Kidney epithelial cell (primary cell): ENCODE results near the gene HLA-DMB. TPM values are rescaled to one million over a fixed set of nuclear protein-coding genes. Genes with fewer than 3 reads are reported as not detected.

Source experiments
- DNase-seq: peaks from one replicate; pipeline ENCODE4 v3.0.0-alpha.2; 2010; ENCODE audit warnings: low read depth
- H3K27me3 ChIP-seq: 2 replicates; pipeline ENCODE4 v1.6.0; 2011; ENCODE audit warnings: low read length; ENCODE audit not compliant: control insufficient read depth, insufficient read depth
- H3K36me3 ChIP-seq: 2 replicates; pipeline ENCODE4 v1.5.1; 2011; ENCODE audit warnings: low read length; ENCODE audit not compliant: control insufficient read depth, insufficient read depth
- H3K4me3 ChIP-seq: 2 replicates; pipeline ENCODE4 v1.5.1; 2011; ENCODE audit warnings: low read depth, mild to moderate bottlenecking, control low read depth, low read length
- CTCF ChIP-seq: IDR thresholded peaks from 2 replicates; pipeline ENCODE4 v1.5.1; 2011; ENCODE audit warnings: mild to moderate bottlenecking, moderate library complexity, low read length, control low read depth, inconsistent platforms; ENCODE audit not compliant: insufficient read depth, poor library complexity, severe bottlenecking
- total RNA-seq: library from RNA; depleted of rRNA; stranded (reverse); fragments of >200 nt; gene quantifications from 2 replicates; pipeline ENCODE4 v1.2.3, GENCODE V29; 2015

The HLA-DMB gene
- total RNA-seq, 1 donor from 2014 or later, result 1.0 TPM

- no peak overlapping the region for H3K4me3 ChIP-seq
- no peak for DNase-seq
- H3K36me3 ChIP-seq, result no peaks in the 10 kb centered on the region
- no peak for TF ChIP-seq CTCF
- H3K27me3 ChIP-seq, result no peaks in the 10 kb centered on the region
These were observed 23.0 kb upstream of the HLA-DMB start for GRCh38 chr6:32963866-32964265.

GRCh38 chr6:32962213-32962826 is 21.5 kb upstream of the HLA-DMB start:
- H3K36me3 ChIP-seq, result no peaks in the 10 kb centered on the region
- H3K4me3 ChIP-seq, result no peak overlapping the region
- H3K27me3 ChIP-seq, result no peaks in the 10 kb centered on the region
- no peak for DNase-seq
- no peak for TF ChIP-seq CTCF

- H3K27me3 ChIP-seq, result no peaks in the 10 kb centered on the region
- no peak overlapping the region for H3K4me3 ChIP-seq
- DNase-seq, result no peak
- TF ChIP-seq CTCF, result no peak
- no peaks in the 10 kb centered on the region for H3K36me3 ChIP-seq
These were observed 19.7 kb upstream of the HLA-DMB start for GRCh38 chr6:32960563-32960962.

- no peak overlapping the region for H3K4me3 ChIP-seq
- no peak for TF ChIP-seq CTCF
- H3K36me3 ChIP-seq, result no peaks in the 10 kb centered on the region
- no peaks in the 10 kb centered on the region for H3K27me3 ChIP-seq
- no peak for DNase-seq
These were observed 15.3 kb upstream of the HLA-DMB start for GRCh38 chr6:32956176-32956575.

GRCh38 chr6:32954986-32955802 is 14.4 kb upstream of the HLA-DMB start:
- H3K27me3 ChIP-seq, result peaks cover 2% of the 10 kb centered on the region
- peak; percentile 48 for TF ChIP-seq CTCF
- no peaks in the 10 kb centered on the region for H3K36me3 ChIP-seq
- no peak for DNase-seq
- no peak overlapping the region for H3K4me3 ChIP-seq
